CD4-positive, alpha-beta T cell treated with Interferon alpha-2 for 1 hour (primary cell): Measurements from ENCODE around the gene CARD19.

ENCODE experiments used
- DNase-seq, 2 donors: peaks; one replicate each; pipeline ENCODE4 v3.0.0-alpha.2; 2020 to 2022

Gene CARD19

GRCh38 chr9:93096131-93096802 is at the start of gene CARD19:
Gene CARD19 (plus strand): TSS chr9:93096217. CDS start chr9:93096346, 129 bp downstream.
- peak; percentile 45 to 71 for DNase-seq

GRCh38 chr9:93048566-93049448 is 47.2 kb upstream of the CARD19 start:
- no peak for DNase-seq

GRCh38 chr9:93049491-93049890 is 46.5 kb upstream of the CARD19 start:
- DNase-seq = no peak

GRCh38 chr9:93050231-93050630 is 45.8 kb upstream of the CARD19 start:
- DNase-seq = no peak

- no peak for DNase-seq
These were observed 44.3 kb upstream of the CARD19 start for GRCh38 chr9:93051680-93052089.

- no peak for DNase-seq
These were observed 43.1 kb upstream of the CARD19 start for GRCh38 chr9:93052791-93053540.

- DNase-seq = no peak
These were observed 42.2 kb upstream of the CARD19 start for GRCh38 chr9:93053781-93054331.

GRCh38 chr9:93054758-93055704 is 41.0 kb upstream of the CARD19 start:
- DNase-seq = no peak

- no peak for DNase-seq
These were observed 38.8 kb upstream of the CARD19 start for GRCh38 chr9:93057042-93057702.

GRCh38 chr9:93057703-93058354 is 38.2 kb upstream of the CARD19 start:
- DNase-seq = no peak

- DNase-seq = peak; percentile 72 to 79
These were observed 37.5 kb upstream of the CARD19 start, which contains the start of gene SUSD3 for GRCh38 chr9:93058355-93059010. Gene SUSD3 (plus strand): TSS chr9:93058701. CDS start chr9:93058743, 42 bp downstream.

GRCh38 chr9:93059011-93059714 is 36.9 kb upstream of the CARD19 start:
- DNase-seq = no peak

GRCh38 chr9:93059715-93060578 is 36.1 kb upstream of the CARD19 start:
- DNase-seq = no peak

GRCh38 chr9:93060746-93061259 is 35.2 kb upstream of the CARD19 start:
- DNase-seq = no peak

GRCh38 chr9:93061260-93061751 is 34.7 kb upstream of the CARD19 start:
- DNase-seq = no peak

- DNase-seq = peak in 1 of 2 donors; percentile 41
These were observed 33.9 kb upstream of the CARD19 start for GRCh38 chr9:93061791-93062763.
